ENCODE data around the gene FAM3C. TPM values are rescaled to one million over a fixed set of nuclear protein-coding genes. Genes with fewer than 3 reads are reported as not detected.
"Not testable (repeated sequence)": the region's sequence is repeated elsewhere in the genome, so short reads cannot be mapped to it uniquely, and the experiment has no call there.

FAM3C gene
- total RNA-seq, 4 donors from 2014 or later, result 27.4 to 48.1 (median 31.8) TPM

GRCh38 chr7:121323515-121324302 lies 72.4 kb downstream of the FAM3C start:
- Histone ChIP-seq H3K9me3 (no peaks in the 10 kb centered on the region), H3K4me1 (peaks cover 0 to 2% (median 0%) of the 10 kb centered on the region in 3 donors), H3K27me3 (peaks cover 15% of the 10 kb centered on the region), H3K27ac (no peak overlapping the region), H3K36me3 (no peaks in the 10 kb centered on the region), H3K4me3 (no peak overlapping the region)
- TF ChIP-seq POLR2A (IDR thresholded peaks at IDR 0.05) (no peak), POLR2AphosphoS5 (IDR thresholded peaks at IDR 0.05) (no peak), EP300 (IDR thresholded peaks at IDR 0.05) (no peak)
- WGBS, 2 donors (ENCODE audit: low coverage in 1 of 2), result 49 to 65% methylated on average over 4 to 5 of the region's 5 CpGs
- no peak for ATAC-seq

- TF ChIP-seq POLR2A (IDR thresholded peaks at IDR 0.05), result no peak
- no peak for TF ChIP-seq EP300 (IDR thresholded peaks at IDR 0.05)
- TF ChIP-seq CTCF (IDR thresholded peaks at IDR 0.05), result no peak
- TF ChIP-seq POLR2AphosphoS5 (IDR thresholded peaks at IDR 0.05), result no peak
- Histone ChIP-seq H3K36me3 (no peaks in the 10 kb centered on the region), H3K4me3 (no peak overlapping the region), H3K4me1 (no peaks in the 10 kb centered on the region), H3K27me3 (peaks cover 3% of the 10 kb centered on the region), H3K9me3 (no peaks in the 10 kb centered on the region), H3K27ac (no peak overlapping the region)
- 46 to 64% methylated on average over 3 of the region's 3 CpGs for WGBS, 2 donors (ENCODE audit: low coverage in 1 of 2)
- ATAC-seq, result no peak
Observed at GRCh38 chr7:121322460-121322859, 73.6 kb downstream of the FAM3C start.

GRCh38 chr7:121315170-121315569 lies 80.9 kb downstream of the FAM3C start:
- not testable (repeated sequence) for H3K36me3 ChIP-seq, H3K27ac ChIP-seq, H3K4me3 ChIP-seq, H3K27me3 ChIP-seq, ATAC-seq, H3K9me3 ChIP-seq, H3K4me1 ChIP-seq
- 67 to 73% methylated on average over 1 to 2 of the region's 3 CpGs for WGBS, 2 donors (ENCODE audit: low coverage in 1 of 2)

GRCh38 chr7:121313793-121314676 lies 82.1 kb downstream of the FAM3C start:
- H3K36me3 ChIP-seq, result no peaks in the 10 kb centered on the region
- ATAC-seq, result no peak
- no peak overlapping the region for H3K27ac ChIP-seq
- TF ChIP-seq POLR2AphosphoS5 (IDR thresholded peaks at IDR 0.05) (no peak), EP300 (IDR thresholded peaks at IDR 0.05) (no peak), POLR2A (IDR thresholded peaks at IDR 0.05) (no peak), CTCF (IDR thresholded peaks at IDR 0.05) (no peak)
- H3K27me3 ChIP-seq, result no peaks in the 10 kb centered on the region
- peaks cover 0 to 4% (median 0%) of the 10 kb centered on the region in 3 donors for H3K9me3 ChIP-seq
- WGBS, 2 donors (ENCODE audit: low coverage in 1 of 2), result 38 to 56% methylated on average over 6 to 9 of the region's 9 CpGs
- H3K4me1 ChIP-seq, result no peaks in the 10 kb centered on the region
- H3K4me3 ChIP-seq, result no peak overlapping the region

DNA sequence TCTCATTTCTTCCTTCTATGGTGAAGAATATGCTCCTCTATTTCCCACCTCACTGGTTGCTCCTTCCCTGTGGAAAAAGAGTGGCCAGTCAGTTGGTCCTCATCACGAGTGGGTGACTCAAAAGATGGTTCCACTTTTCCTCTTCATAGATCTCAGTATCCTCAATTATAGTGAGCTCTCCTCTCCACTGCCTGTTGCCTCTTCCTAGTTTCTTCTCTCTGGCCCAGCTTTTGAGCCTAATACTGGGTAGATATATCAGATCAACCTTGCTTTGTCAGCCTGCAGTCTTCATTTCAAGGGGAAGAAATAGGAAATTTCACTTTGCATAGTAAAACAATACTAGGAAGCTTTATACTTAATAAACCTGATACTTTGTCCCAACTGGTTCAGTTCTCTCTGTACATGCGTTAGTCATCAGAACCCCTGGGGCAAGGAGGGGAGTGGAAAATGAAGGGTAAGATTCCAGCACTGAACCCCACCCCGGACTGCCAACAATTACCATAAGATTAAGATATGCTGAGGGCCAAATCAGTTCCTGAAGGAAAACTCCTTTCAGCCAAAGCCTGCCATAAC lies 82.8 kb downstream of the FAM3C start:
- no peak for ATAC-seq

More for the DNA sequence above, 82.8 kb downstream of the FAM3C start:
- Histone ChIP-seq H3K36me3 (no peaks in the 10 kb centered on the region), H3K27me3 (no peaks in the 10 kb centered on the region), H3K9me3 (peaks cover 0 to 4% (median 0%) of the 10 kb centered on the region in 3 donors), H3K27ac (no peak overlapping the region), H3K4me3 (no peak overlapping the region), H3K4me1 (no peaks in the 10 kb centered on the region)
- 64 to 89% methylated on average over 1 to 3 of the region's 3 CpGs for WGBS, 2 donors (ENCODE audit: low coverage in 1 of 2)
- TF ChIP-seq EP300 (IDR thresholded peaks at IDR 0.05) (no peak), CTCF (IDR thresholded peaks at IDR 0.05) (no peak), POLR2AphosphoS5 (IDR thresholded peaks at IDR 0.05) (no peak), POLR2A (IDR thresholded peaks at IDR 0.05) (no peak)

Data from gastroesophageal sphincter (tissue), 4 donors.